ENCODE results near the gene USP15.

The USP15 gene

GRCh38 chr12:62258941-62259630 lies 1.1 kb upstream of the USP15 start:
- no peak for DNase-seq

GRCh38 chr12:62259631-62259992 lies 592 bp upstream of the USP15 start:
- DNase-seq, result no peak

GRCh38 chr12:62260733-62261683 lies 804 bp downstream of the USP15 start:
- DNase-seq, result peak; percentile 35 to 52

- DNase-seq, result no peak
Measured at GRCh38 chr12:62261876-62262517, 1.8 kb downstream of the USP15 start.

DNA sequence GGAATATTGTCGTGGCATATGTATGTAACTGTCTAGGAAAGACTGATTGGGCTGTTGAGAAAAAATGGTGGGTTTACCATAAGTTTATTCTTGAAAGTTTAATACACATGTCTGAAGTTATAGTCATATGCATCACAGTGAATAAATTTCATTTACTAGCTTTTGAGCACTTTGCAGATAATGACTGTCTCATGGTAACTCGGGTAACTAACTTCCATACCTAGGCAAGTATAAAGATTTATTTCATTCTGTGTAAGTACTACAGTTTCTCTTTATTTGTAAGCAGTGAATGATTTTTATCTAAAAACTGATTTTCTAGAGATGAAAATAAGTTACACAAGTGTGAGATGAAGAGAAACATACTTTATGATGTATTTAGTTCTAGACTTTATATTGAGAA lies 3.0 kb downstream of the USP15 start:
- DNase-seq, result no peak

GRCh38 chr12:62263966-62264365 lies 3.8 kb downstream of the USP15 start:
- peak; percentile 15 to 20 for DNase-seq

DNA sequence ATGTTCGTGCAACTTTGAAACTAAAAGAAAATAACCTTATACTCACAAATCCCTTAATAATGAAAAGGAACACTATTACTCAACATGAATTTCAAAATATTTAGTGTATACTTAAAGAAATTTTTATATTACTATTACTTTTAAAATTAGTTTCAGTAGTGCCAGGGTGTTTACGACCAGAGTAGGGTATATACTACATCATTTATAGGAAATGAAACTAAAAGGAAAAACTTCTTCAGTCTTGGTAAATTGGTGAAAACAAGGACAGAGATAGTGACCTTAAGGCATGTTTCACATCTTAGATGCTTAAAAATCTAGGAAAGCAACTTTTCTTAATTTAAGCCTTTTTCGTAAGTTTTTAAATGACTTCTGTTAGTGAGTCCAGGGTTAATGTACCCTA lies 4.5 kb downstream of the USP15 start:
- no peak for DNase-seq

- DNase-seq, result no peak
Measured at GRCh38 chr12:62265511-62265910, 5.3 kb downstream of the USP15 start.

DNA sequence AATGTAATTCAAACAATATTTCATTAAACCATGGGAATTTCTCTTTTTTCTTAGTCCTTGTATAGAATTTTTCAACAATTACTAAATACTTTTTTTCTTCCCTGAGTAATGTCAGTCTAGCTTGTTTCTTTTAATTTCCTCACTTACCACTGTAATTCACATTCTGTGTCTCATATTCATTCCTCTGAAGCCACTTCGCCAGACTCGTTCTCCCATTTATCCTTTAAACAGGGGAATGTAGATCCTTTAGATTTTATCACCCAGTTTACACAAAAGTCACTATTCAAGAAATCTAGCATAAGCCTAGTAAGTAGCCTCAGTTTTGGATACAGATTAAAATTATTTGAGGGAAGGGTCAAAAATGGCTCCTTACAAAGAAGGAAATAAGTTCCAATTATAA lies 6.8 kb downstream of the USP15 start:
- DNase-seq, result no peak

DNA sequence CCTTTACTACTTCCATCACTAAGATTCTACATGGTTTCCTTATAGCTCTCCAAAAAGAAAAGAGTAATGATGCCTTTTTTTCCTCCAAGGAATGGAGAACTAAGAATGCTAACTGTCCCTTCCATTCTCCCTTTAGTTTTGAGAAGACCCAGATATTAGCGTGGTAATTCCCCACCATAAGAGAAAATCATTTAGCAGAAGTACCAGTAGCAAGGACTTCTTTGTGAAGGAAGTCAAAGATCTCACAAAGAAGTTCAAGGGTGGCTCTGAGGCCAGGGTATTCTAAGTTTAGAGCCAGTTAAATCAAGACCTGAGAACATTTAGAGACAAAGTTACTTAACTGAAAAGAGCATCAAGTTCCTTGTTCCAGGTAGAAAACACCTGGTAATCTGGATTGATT lies 7.3 kb downstream of the USP15 start:
- no peak for DNase-seq

DNA sequence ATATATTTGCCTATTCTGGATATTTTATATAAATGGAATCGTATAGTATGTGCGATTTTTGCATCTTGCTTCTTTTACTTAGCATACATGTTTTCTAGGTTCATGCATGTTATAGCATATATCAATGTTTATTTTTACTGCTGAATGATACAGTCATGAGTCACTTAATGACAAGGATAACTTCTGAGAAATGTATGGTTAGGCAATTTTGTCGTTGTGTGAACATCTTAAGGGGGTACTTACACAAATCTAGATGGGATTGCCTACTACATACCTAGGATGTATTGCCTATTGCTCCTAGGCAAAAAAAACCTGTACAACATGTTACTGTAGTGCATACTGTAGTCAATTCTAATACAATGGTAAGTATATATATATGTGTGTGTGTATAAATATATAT lies 8.8 kb downstream of the USP15 start:
- no peak for DNase-seq

GRCh38 chr12:62269464-62270228 lies 9.4 kb downstream of the USP15 start:
- DNase-seq, result no peak

- DNase-seq, result no peak
Measured at GRCh38 chr12:62270384-62270783, 10.2 kb downstream of the USP15 start.

DNA sequence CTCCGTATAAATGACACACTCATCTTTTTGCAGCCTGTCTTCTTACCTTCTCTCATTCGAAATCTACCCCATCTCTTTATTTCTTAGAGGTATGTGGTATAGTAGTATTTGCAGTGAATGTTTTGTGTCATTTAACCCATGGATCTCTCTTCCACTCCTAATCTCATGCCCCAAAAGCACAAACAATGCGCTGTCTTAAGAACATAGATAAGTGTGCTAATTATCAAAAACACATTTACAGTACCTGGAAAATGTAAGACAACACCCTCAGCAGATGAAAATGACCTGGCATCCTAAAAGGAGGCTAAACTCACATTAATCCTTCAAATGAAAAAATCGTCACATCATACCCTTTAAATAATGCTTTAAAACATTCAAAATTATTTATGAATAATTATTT lies 10.7 kb downstream of the USP15 start:
- no peak for DNase-seq

GRCh38 chr12:62272936-62273552 lies 12.8 kb downstream of the USP15 start:
- no peak for DNase-seq

GRCh38 chr12:62273724-62274380 lies 13.6 kb downstream of the USP15 start:
- no peak for DNase-seq

DNA sequence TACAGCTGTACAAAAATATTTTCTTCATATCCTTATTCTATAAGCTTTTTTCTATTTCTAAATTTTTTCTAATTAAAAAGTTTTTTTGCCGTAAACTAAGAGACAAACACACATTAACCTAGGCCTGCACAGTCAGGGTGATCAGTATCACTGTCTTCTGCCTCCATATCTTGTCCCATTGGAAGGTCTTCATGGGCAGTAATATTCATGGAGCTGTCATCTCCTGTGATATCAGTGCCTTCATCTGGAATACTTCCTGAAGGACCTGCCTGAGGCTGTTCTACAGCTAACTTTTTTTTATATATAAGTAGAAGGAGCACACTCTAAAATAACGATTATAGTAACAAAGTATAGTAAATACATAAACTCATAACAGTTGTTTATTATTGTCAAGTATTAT lies 17.8 kb downstream of the USP15 start:
- DNase-seq, result no peak

- DNase-seq, result no peak
Measured at GRCh38 chr12:62279058-62279457, 18.9 kb downstream of the USP15 start.

GRCh38 chr12:62279961-62280360 lies 19.8 kb downstream of the USP15 start:
- no peak for DNase-seq

DNA sequence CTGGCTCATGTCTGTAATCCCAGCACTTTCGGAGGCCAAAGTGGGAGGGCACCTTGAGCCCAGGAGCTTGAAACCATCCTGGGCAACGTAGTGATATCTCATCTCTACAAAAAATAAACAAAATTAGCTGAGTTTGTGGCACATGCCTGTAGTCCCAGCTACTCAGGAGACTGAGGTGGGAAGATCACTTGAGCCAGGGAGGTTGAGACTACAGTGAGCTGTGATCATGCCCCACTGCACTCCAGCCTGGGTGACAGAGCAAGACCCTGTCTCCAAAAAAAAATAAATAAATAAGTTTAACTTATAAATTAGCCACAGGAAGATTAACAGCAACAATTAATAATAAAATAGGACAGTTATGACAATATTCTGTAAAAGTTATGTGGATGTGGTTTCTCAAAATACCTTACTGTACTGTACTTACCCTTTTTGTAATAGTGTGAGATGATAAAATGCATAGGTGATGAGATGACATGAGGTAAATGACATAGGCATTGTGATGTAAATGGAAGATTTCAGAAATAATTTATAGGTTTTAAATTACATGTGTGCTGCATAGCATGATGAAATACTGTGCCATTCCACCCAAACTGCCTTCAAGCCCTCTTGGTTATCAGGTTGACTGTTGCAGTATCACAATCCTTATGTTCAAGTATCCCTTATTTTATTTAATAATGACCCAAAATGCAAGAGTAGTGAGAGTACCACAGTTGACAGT lies 22.0 kb downstream of the USP15 start:
- DNase-seq, result no peak

DNA sequence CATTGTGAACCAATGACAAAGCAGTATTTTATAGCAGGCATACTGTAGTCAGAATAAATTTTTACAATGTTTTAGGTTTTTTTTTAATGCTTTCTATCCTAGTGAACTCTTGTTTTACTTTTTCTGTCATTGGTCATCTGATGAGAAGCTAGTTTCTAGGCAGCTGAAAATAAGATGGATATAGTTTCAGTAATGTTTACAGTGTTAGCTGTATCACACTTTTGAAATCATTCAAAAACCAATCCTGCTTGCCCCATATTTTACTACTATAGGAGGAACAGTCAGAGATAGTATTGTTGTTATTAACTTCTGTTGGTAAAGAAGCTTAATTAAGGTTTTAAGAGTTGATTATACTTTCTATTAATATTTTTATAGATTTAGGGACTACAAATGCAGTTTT lies 24.5 kb downstream of the USP15 start:
- no peak for DNase-seq

Data from activated CD4-positive, alpha-beta T cell treated with anti-CD3 and anti-CD28 coated beads, Interleukin-2, amount 50 U/mL, for 48 hours (primary cell).